HL-60 (cell line): ENCODE data around the gene ABL2.

ENCODE experiments used
- GABPA ChIP-seq: IDR thresholded peaks from 2 replicates; pipeline ENCODE4 v1.6.1; 2012; ENCODE audit warnings: low read depth
- POLR2AphosphoS5 ChIP-seq: IDR thresholded peaks from 2 replicates; pipeline ENCODE4 v1.6.1; 2012; ENCODE audit warnings: low read depth
- TF ChIP-seq, protein P1 (sequence below): IDR thresholded peaks from one replicate; pipeline ENCODE4 v1.5.1; 2011; ENCODE audit warnings: low read length, control low read depth, inconsistent platforms; ENCODE audit not compliant: insufficient read depth
- TF ChIP-seq, protein P2 (sequence below): IDR thresholded peaks from 2 replicates; pipeline ENCODE4 v1.6.1; 2012; ENCODE audit warnings: low read depth; ENCODE audit not compliant: insufficient replicate concordance

GRCh38 chr1:179087665-179088064 lies 141.8 kb downstream of the ABL2 start:
- TF ChIP-seq, protein P1, sequence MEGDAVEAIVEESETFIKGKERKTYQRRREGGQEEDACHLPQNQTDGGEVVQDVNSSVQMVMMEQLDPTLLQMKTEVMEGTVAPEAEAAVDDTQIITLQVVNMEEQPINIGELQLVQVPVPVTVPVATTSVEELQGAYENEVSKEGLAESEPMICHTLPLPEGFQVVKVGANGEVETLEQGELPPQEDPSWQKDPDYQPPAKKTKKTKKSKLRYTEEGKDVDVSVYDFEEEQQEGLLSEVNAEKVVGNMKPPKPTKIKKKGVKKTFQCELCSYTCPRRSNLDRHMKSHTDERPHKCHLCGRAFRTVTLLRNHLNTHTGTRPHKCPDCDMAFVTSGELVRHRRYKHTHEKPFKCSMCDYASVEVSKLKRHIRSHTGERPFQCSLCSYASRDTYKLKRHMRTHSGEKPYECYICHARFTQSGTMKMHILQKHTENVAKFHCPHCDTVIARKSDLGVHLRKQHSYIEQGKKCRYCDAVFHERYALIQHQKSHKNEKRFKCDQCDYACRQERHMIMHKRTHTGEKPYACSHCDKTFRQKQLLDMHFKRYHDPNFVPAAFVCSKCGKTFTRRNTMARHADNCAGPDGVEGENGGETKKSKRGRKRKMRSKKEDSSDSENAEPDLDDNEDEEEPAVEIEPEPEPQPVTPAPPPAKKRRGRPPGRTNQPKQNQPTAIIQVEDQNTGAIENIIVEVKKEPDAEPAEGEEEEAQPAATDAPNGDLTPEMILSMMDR: no peak
- TF ChIP-seq, protein P2, sequence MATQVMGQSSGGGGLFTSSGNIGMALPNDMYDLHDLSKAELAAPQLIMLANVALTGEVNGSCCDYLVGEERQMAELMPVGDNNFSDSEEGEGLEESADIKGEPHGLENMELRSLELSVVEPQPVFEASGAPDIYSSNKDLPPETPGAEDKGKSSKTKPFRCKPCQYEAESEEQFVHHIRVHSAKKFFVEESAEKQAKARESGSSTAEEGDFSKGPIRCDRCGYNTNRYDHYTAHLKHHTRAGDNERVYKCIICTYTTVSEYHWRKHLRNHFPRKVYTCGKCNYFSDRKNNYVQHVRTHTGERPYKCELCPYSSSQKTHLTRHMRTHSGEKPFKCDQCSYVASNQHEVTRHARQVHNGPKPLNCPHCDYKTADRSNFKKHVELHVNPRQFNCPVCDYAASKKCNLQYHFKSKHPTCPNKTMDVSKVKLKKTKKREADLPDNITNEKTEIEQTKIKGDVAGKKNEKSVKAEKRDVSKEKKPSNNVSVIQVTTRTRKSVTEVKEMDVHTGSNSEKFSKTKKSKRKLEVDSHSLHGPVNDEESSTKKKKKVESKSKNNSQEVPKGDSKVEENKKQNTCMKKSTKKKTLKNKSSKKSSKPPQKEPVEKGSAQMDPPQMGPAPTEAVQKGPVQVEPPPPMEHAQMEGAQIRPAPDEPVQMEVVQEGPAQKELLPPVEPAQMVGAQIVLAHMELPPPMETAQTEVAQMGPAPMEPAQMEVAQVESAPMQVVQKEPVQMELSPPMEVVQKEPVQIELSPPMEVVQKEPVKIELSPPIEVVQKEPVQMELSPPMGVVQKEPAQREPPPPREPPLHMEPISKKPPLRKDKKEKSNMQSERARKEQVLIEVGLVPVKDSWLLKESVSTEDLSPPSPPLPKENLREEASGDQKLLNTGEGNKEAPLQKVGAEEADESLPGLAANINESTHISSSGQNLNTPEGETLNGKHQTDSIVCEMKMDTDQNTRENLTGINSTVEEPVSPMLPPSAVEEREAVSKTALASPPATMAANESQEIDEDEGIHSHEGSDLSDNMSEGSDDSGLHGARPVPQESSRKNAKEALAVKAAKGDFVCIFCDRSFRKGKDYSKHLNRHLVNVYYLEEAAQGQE: no peak
- TF ChIP-seq POLR2AphosphoS5 (no peak), GABPA (no peak)
